Stimulated activated CD4-positive, alpha-beta T cell treated with anti-CD3 and anti-CD28 coated beads, Interleukin-4, amount 100 ng/mL, for 1 hour (primary cell): ENCODE measurements around the gene HPSE2.
"Not testable (repeated sequence)": the region's sequence is repeated elsewhere in the genome, so short reads cannot be mapped to it uniquely, and the experiment has no call there.

Experiments
- DNase-seq: peaks from one replicate; pipeline ENCODE4 v3.0.0-alpha.2; 2020

Gene HPSE2

DNA sequence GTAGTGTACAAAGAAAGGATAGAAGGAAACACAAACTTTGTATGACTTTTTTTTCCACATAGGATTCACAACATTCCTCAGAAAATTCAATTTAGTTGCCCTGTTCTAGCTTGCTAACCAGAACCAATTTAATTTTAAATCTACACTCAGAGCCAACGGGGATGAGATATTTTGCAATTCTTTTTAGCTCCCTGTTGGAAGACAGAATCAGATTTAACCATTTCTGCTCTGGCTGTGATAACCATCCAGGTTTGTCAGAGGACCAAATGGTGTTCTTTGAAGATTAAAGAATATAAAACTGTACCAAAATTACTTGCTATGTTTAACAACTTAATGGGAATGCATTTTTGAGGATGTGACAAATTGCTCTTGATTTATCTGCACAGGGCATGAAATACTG, 319.7 kb downstream of the HPSE2 start:
- no peak for DNase-seq

- no peak for DNase-seq
These were observed 325.1 kb downstream of the HPSE2 start for GRCh38 chr10:98910546-98910945.

DNA sequence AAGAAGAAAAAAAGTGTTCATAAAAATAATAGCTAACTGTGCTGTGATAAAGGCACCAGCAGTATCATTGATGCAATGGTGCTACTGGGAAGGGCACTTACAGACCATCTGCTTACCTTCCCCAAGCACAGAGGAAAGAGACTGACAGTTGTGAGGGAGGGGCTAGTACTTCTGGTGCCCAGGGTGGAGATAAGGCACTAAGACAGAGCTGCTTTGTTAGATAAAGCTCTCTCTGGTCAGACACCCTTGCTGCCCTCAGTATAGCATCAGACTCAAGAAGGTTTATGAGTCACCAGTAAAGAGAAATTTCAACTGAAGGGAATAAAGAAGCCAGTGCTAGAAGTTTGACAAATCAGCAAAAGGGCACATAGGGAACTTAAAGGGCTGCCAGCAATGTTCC, 325.6 kb downstream of the HPSE2 start:
- no peak for DNase-seq

GRCh38 chr10:98908868-98909267, 326.8 kb downstream of the HPSE2 start:
- DNase-seq = no peak

- DNase-seq = not testable (repeated sequence)
These were observed 327.4 kb downstream of the HPSE2 start for GRCh38 chr10:98908247-98908646.

DNA sequence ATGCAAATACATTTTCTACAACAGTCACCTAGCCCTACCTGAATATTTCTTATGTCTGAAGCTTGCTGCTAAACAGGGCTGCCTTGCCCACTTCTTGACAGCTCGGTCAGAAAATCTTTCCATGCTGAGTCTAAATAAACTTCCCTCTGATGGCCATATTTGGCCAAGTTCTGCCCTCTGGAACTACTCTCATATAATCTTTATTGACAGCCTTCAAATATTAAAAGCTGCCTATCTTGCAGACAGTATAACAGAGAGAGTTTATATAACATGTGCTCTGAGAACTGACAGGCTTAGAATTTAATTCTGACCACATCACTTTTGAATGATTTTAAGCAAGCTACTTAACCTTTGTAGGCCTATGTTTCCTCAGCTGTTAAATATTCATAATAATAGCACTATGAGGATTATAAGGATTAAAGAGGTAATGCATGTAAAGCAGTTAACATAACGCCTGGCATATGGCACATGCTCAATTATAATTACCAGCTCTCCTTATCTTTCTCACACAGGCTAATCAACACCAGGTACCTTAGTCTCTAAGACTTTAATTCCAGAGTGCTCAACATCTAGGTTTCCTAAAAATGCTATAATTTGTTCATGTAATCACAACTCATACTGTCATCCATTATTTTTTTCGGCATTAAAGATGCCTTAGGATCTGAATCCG, 334.1 kb downstream of the HPSE2 start:
- no peak for DNase-seq

- no peak for DNase-seq
These were observed 336.6 kb downstream of the HPSE2 start for GRCh38 chr10:98899018-98899417.

DNA sequence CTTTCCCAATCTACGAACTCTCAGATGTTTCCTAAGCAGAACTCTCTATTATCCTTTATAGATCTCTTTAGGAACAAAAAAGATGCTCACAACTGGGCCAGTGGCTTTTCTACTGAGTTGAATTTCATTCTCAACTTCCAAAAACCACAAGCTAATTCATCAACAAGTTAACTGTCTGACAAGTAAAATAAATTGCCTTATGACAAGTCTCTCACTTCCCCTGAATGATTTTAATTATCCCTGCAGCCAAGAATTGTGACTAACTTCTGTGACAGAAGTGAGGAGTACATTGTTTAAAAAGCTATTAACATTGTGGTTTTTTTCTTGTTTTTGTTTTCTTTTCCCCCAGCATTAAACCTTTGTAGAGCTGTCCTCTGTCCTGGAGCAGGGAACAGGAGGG, 343.1 kb downstream of the HPSE2 start:
- DNase-seq = no peak

- DNase-seq = no peak
These were observed 349.0 kb downstream of the HPSE2 start for GRCh38 chr10:98886686-98887085.

- no peak for DNase-seq
These were observed 350.3 kb downstream of the HPSE2 start for GRCh38 chr10:98885378-98885777.

GRCh38 chr10:98881789-98882188, 353.9 kb downstream of the HPSE2 start:
- no peak for DNase-seq

DNA sequence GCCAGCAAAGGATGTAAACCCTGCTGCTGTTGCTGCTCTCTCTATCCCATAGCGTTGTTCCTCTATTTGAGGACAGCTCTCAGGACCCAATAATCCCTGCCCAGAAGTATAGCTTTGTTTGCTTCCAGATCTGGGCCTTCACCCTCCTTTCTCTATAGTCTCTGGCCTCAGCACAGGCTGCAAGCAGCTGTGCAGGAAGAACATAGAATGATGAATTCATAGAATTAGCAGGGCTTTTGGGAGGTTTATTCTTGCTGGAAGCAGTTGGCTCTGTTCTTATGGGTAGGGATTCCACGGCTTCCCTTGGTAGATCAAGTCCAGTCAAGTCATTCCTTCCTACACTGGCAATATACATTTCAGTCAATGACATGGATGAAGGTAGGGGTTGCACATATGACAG, 354.7 kb downstream of the HPSE2 start:
- DNase-seq = no peak

GRCh38 chr10:98878921-98879320, 356.7 kb downstream of the HPSE2 start:
- no peak for DNase-seq

- DNase-seq = no peak
These were observed 357.2 kb downstream of the HPSE2 start for GRCh38 chr10:98878418-98878817.

GRCh38 chr10:98861962-98862361, 373.7 kb downstream of the HPSE2 start:
- no peak for DNase-seq

GRCh38 chr10:98858525-98858924, 377.1 kb downstream of the HPSE2 start:
- DNase-seq = no peak

- DNase-seq = no peak
These were observed 380.1 kb downstream of the HPSE2 start for GRCh38 chr10:98855403-98856189.

GRCh38 chr10:98852686-98853085, 383.0 kb downstream of the HPSE2 start:
- no peak for DNase-seq

DNA sequence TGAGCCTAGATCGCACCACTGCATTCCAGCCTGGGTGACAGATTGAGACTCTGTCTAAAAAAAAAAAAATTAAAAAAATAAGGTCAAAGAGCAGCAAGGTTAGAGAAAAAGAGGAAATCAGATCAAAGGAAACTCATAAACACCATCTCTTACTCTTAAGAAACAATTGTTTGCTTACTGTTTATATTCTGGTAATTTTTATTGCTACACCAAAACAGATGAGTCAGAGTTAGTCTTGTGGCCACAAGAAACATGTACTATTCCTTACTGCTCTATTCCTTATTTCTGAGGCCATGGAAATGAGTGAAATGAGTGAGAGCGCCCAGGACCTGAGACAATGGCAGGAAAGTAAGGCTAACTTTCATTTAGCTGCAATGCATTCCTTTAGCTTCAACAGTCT, 387.3 kb downstream of the HPSE2 start:
- DNase-seq = no peak

DNA sequence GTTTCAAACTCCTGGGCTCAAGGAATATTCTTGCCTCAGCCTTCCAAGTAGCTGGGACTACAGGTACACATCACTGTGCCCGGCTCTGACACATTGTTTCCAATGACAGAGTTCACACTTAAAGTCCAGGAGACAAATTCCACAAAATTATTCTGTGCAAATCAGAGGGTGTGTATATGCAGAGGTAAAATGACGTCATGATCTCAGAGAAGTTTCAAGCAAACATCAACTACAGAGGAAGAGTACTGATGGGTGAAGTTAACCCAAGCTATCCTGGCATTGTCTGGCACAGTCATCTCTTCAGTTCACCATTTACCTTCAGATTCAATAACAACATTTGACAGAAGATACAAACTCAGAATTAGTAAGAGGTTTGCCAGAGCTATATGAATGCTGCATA, 388.9 kb downstream of the HPSE2 start:
- DNase-seq = no peak

- no peak for DNase-seq
These were observed 402.1 kb downstream of the HPSE2 start for GRCh38 chr10:98833542-98833941.

DNA sequence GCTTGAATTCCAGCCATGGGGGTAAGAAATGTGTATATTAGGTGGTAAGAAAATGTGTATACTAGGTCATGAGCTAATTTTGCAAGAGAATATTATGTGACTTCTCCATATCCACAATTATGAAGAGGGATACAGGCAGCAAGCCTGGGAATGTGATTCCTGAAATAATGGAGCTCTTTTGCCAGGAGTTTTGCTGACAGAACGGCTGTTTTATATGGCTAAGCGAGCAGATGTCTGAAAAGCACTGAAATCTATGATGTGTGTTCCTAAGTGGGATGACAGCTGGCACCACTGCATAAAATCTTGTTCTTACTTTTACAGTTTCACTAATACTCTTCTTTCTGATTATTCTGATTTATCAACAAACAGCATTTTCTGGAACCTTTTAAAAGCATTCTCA, 402.9 kb downstream of the HPSE2 start:
- no peak for DNase-seq

DNA sequence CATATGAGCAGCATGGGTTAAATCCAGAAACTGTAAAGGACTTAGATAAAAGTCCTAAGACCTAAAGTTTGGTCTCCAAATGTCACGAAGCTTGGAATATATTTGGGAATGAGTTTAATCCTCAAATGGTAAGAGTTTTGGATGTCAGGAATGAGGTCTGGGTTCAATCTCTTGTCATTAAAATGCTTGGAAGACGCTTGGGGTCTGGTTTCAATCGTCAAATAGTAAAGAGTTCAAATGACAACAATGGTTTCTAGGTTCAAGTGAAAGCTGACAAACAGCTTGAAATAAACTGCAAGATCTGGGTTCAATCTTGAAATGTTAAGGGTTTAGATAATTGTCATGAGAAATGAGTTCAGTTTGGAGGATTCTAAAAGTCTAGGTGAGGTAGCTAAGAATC, 403.5 kb downstream of the HPSE2 start:
- DNase-seq = no peak

GRCh38 chr10:98831391-98831790, 404.3 kb downstream of the HPSE2 start:
- DNase-seq = no peak

DNA sequence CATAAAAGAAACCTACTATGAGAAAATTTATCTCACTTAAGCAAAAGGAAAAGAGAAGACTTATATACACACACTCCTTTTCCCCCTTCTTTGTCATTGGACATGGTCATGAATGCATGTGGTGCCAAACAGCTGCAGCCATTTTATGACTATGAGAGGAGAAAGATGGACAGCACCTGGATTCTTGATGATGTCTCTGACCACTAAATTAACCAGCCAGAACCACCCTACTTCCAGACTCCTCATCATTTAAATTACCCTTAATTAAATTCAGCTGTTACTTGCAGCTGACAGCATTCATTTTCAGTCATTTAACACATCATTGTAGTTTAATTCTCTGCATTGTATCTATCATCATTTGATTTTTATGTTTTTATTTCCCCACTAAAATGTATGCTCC, 409.9 kb downstream of the HPSE2 start:
- no peak for DNase-seq
